Cortex of kidney (tissue), 1 donor: ENCODE data around the gene RBM39.
"Not testable (repeated sequence)": the region's sequence is repeated elsewhere in the genome, so short reads cannot be mapped to it uniquely, and the experiment has no call there.

ENCODE experiments used
- DNase-seq: peaks from one replicate; lab custom pipeline; 2025; lab: John Stamatoyannopoulos, UW

RBM39 gene

GRCh38 chr20:35724321-35725230 lies 17.5 kb downstream of the RBM39 start:
- DNase-seq, result no peak

DNA sequence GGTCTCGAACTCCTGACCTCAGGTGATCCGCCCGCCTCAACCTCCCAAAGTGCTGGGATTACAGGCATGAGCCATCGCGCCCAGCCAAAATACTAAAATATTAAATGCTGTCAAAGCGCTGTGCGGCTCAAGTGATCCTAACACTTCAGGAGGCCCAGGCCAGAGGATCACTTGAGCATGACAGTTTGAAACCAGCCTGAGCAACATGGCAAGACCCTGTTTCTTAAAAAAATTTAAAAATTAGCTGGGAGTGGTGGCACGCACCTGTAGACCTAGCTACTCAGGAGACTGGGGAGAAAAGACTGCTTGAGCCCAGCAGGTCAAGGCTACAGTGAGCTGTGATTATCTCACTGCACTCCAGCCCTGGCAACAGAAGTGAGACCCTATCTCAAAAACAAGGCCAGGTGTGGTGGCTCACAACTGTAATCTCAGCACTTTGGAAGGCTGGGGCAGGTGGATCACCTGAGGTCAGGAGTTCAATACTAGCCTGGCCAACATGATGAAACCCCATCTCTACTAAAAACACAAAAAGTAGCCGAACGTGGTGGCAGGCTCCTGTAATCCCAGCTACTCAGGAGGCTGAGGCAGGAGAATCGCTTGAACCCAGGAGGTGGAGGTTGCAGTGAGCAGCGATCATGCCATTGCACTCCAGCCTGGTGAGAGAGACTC lies 18.3 kb downstream of the RBM39 start:
- DNase-seq, result not testable (repeated sequence)

GRCh38 chr20:35723275-35723639 lies 18.8 kb downstream of the RBM39 start:
- DNase-seq, result not testable (repeated sequence)

DNA sequence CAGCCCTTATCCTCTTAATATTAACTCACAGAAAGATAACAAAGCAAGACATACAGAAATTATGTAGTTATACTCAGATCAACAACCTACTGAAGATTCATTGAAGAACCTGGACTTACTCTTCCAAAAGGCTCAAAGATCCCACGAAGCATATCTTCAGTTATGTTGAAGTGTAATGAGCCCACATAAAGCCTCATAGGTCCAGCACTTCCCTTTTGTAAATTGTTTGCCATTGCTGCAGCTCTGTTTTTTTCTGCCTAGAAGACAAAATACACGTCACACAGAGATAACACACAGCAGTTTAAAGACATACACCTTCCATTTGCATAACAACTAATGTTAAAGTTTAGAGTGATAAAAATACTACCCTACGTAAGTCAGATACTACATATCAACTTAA lies 20.4 kb downstream of the RBM39 start:
- no peak for DNase-seq

DNA sequence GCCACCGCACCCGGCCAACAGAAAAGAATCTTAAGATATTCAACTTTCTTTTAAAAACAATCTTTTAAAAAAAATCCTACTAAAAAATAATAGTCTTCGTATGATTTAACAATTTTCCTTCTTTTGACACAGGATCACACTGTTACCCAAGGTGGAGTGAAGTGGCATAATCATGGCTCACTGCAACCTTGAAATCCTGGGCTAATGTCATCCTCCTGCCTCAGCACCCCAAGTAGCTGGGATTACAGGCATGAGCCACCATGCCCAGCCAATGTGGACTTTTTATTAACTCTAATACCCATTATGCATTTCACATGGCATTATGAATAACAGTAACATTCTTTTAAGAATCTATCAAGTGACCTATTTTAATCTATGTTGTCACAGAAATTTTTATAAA lies 20.8 kb downstream of the RBM39 start:
- no peak for DNase-seq

DNA sequence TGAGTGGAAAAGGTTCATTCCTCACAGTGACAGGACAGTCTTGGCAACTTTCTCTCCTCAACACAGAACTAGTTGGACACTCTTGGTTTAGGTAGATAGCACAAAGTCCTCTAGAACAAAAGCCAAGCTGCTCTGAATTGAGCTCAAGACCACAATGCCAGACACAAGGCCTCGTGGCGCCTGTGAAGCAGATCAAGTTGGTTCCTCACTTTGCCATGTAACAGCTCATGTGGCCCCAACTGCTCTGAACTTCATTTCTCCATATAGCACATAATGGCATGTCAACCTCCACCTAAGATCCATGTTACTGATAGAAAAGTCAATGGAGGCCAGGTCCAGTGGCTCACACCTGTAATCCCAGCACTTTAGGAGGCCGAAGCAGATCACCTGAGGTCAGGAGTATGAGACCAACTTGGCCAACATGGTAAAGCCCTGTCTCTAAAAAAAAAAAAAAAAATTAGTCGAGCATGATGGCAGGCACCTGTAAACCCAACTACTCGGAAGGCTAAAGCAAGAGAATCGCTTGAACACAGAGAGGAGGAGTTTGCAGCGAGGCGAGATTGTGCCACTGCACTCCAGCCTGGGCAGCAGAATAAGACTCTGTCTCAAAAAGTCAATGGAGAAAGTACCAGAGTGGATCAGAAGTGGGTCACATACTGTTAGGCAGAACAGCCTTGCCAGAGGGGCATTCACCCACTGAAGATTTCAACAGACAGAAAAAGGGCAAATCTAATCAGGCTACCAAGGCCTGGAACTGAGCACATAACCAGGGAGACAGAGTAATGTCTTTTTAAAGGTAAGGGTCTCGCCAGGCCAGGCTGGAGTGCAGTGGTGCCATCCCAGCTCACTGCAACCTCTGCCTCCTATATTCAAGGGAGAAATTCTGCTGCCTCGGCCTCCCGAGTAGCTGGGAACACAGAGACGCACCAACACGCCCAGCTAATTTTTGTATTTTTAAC lies 21.6 kb downstream of the RBM39 start:
- DNase-seq, result no peak

- DNase-seq, result no peak
Measured at GRCh38 chr20:35719717-35720116, 22.3 kb downstream of the RBM39 start.

GRCh38 chr20:35718972-35719635 lies 23.0 kb downstream of the RBM39 start:
- no peak for DNase-seq

- not testable (repeated sequence) for DNase-seq
Measured at GRCh38 chr20:35718321-35718720, 23.7 kb downstream of the RBM39 start.

DNA sequence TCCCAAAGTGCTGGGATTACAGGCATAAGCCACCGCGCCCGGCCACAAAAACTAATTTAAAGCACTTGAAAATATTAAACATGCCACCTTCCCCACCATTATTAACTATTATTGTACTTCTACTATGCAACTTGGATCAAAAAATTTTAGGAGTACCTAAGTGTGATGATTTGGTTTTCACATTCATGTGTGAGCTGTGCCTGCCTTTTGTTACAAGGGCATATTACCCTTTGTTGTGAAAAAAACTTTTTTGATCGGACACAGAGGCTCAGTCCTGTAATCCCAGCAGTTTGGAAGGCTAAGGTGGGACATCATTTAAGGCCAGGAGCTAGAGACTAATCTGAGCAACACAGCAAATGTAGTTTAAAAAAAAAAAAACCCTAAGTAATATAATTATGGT lies 25.7 kb downstream of the RBM39 start:
- no peak for DNase-seq

DNA sequence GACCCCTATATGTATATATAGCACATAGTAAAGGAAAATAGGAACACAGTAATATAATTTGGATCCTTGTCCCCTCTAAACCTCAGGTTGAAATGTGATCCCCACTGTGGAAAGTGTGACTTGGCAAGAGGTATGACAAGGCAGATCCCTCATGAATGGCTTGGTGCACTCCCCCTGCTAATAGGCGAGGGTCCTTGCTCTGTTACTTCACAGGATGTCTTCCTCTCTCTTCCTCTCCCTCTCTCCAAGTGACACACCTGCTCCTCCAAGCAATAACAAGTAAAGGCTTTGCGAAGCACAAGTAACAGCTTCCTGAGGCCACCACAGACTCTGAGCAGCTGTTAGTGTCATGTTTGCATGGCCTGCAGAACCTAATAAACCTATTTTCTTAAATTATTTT lies 26.4 kb downstream of the RBM39 start:
- DNase-seq, result no peak

DNA sequence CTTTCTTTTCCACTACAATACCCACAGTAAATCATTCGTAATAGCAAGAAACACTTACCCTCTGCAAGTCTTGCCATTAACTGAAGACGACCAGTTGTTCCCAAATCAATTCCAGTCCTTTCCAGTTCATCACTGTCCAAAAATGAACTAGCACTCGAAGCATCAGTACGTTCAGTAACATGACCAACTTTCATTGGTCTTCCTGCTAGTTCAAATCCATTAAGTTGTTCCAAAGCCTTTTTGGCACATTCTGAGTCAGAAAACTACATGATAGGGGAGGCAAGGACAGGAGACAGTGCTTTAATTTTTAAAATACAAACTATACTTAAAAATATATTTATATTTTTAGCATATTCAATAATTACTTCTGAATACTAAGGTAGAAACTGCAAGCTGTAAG lies 27.9 kb downstream of the RBM39 start:
- no peak for DNase-seq

DNA sequence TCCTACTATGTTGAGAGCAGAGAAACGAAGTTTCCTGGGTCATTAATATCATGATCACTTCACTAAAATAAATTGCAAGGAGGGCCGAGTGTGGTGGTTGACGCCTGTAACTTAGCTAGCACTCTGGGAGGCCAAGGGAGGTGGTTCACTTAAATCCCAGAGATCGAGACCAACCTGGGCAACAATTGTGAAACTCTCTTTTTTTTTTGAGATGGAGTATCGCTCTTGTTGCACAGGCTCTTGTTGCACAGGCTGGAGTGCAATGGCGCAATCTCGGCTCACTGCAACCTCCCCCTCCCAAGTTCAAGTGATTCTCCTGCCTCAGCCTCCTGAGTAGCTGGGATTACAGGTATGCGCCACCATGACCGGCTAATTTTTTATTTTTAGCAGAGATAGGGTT lies 28.9 kb downstream of the RBM39 start:
- DNase-seq, result not testable (repeated sequence)

GRCh38 chr20:35711588-35712209 lies 30.4 kb downstream of the RBM39 start:
- no peak for DNase-seq

GRCh38 chr20:35710884-35711587 lies 31.0 kb downstream of the RBM39 start:
- no peak for DNase-seq

- no peak for DNase-seq
Measured at GRCh38 chr20:35710039-35710438, 32.0 kb downstream of the RBM39 start.

GRCh38 chr20:35709259-35709658 lies 32.8 kb downstream of the RBM39 start:
- DNase-seq, result no peak

GRCh38 chr20:35708502-35708901 lies 33.6 kb downstream of the RBM39 start:
- DNase-seq, result no peak

DNA sequence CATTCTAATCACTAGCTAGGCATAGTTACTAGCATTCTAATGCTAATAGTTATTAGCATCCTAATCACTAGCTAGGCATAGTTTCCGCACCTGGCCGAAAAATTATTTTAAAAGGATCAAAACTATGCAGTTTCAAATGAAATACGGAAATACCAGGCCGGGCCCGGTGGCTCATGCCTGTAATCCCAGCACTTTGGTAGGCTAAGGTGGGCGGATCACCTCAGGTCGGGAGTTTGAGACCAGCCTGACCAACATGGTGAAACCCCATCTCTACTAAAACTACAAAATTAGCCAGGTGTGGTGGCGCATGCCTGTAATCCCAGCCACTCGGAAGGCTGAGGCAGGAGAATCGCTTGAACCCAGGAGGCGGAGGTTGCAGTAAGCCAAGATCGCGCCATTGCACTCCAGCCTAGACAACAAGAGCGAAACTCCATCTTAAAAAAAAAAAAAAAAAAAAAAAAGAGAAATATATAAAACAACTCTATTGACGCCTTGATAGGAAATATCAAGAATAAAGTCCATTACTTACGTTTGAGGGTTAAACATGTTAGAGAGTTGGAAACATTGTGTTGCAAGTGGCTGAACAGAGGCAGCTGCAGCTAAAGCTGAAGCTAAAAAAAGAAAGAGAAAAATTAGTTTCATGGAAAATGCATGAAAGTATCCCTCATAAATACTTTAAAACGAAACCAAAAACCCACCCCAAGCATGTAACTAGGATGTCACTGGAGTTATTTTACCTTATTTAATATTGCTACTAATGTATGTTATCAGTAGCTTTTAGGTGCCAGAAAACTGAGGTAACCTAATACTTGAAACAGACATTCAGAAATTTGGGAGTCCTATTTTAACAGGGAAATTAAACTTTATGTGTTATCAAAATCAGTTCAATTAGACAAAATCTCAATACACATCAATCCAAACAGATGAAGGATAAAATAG lies 35.2 kb downstream of the RBM39 start:
- DNase-seq, result not testable (repeated sequence)
